Erythroblast (primary cell): ENCODE results near the gene NKD2.
"Not testable (repeated sequence)": the region's sequence is repeated elsewhere in the genome, so short reads cannot be mapped to it uniquely, and the experiment has no call there.

Source experiments
- GATA1 ChIP-seq: IDR thresholded peaks from 2 replicates; pipeline ENCODE4 v1.6.1; 2011; ENCODE audit warnings: low read depth, mild to moderate bottlenecking, control low read depth, low read length, moderate library complexity
- POLR2A ChIP-seq: IDR thresholded peaks from 2 replicates; pipeline ENCODE4 v1.6.1; 2011; ENCODE audit warnings: mild to moderate bottlenecking, low read length

DNA sequence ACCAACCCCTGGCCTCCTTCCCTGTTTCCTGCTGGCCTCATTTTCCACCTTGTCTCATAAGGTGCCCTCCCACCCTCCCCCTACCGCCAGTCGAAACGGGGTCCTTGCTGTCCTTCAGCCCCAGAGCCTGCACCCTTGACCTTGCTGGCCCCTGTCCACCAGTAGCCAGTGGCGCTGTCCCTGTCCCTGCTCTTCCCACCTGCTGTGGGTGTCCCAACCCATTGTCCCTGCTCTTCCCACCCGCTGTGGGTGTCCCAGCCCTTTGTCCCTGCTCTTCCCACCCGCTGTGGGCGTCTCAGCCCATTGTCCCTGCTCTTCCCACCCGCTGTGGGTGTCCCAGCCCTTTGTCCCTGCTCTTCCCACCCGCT lies 13.4 kb downstream of the NKD2 start:
- not testable (repeated sequence) for TF ChIP-seq POLR2A, GATA1
